Measurements from ENCODE around the gene PDE3A.
"Not testable (repeated sequence)": the region's sequence is repeated elsewhere in the genome, so short reads cannot be mapped to it uniquely, and the experiment has no call there.

PDE3A gene

DNA sequence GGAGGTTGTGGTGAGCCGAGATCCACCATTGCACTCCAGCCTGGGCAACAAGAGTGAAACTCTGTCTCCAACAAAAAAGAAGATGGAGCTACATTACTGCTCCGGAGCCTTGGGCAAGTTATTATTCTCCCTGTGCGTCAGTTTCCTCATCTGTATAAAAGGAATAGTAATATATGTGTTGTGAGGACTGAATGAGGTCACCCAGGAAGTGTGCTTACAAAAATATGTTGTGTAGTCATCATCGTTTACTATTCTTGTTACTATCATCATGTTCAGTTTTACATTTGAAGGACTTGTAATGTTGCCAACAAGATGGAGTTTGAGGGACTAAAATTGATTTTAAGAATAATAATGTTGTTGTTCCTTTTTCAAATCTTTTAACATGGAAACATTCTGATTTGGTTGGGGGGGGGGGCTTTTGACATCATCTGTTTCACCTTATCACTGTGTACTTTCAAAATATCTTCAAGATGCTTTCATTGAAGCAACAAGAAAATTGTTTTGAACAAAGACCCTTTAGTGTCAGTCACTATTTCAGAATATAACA, 156.8 kb downstream of the PDE3A start:
- H3K27ac ChIP-seq (ENCODE audit: low read length): no peak overlapping the region
- H3K4me1 ChIP-seq (ENCODE audit: control insufficient read depth, low read depth, low read length): peaks cover 10% of the 10 kb centered on the region
- no peaks in the 10 kb centered on the region for H3K9me3 ChIP-seq (ENCODE audit: control insufficient read depth, low read depth, low read length)
- no peak overlapping the region for H3K4me3 ChIP-seq (ENCODE audit: low read length)
- H3K36me3 ChIP-seq (ENCODE audit: control insufficient read depth, low read depth, low read length): no peaks in the 10 kb centered on the region
- no peaks in the 10 kb centered on the region for H3K27me3 ChIP-seq (ENCODE audit: control insufficient read depth, insufficient read depth, low read length)
- H3K9ac ChIP-seq (ENCODE audit: low read length): no peak overlapping the region

DNA sequence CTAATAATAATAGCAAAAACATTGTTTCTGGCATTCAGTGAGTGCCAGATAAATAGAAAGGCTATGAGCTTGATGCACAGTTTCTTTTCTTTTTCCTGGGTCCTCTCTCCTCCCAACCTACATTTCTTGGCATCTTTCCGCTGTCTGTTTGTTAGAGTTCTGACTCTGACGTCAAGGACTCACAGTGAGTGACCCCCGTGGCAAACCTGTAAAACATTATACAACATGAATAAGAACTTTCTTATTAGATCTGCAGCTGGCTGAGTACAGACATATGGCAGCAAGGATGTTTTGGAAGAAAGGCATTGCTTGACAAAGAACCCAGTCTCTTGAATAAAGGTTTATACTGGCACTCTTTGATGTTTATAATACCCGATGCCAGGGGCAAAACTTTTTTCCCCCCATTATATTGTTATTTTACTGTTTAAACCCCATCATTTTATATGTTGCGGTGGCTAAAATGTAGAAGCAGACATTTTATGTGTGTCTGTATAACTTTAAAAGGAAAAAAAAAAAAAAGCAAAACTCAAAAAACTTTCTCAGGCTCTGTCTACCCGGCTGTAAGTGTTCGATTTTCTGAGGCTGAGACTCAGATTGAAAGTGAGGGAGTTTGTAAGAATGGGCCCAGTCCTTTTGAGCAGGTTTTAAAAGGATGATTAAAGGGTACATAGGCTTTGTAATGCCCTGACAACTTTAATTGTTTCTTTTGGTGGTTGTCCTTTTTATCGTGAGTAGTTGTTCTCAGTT, 159.3 kb downstream of the PDE3A start:
- no peak overlapping the region for H3K9ac ChIP-seq (ENCODE audit: low read length)
- no peak overlapping the region for H3K27ac ChIP-seq (ENCODE audit: low read length)
- H3K4me3 ChIP-seq (ENCODE audit: low read length): no peak overlapping the region
- no peaks in the 10 kb centered on the region for H3K36me3 ChIP-seq (ENCODE audit: control insufficient read depth, low read depth, low read length)
- no peaks in the 10 kb centered on the region for H3K27me3 ChIP-seq (ENCODE audit: control insufficient read depth, insufficient read depth, low read length)
- H3K4me1 ChIP-seq (ENCODE audit: control insufficient read depth, low read depth, low read length): peaks cover 10% of the 10 kb centered on the region
- no peaks in the 10 kb centered on the region for H3K9me3 ChIP-seq (ENCODE audit: control insufficient read depth, low read depth, low read length)

DNA sequence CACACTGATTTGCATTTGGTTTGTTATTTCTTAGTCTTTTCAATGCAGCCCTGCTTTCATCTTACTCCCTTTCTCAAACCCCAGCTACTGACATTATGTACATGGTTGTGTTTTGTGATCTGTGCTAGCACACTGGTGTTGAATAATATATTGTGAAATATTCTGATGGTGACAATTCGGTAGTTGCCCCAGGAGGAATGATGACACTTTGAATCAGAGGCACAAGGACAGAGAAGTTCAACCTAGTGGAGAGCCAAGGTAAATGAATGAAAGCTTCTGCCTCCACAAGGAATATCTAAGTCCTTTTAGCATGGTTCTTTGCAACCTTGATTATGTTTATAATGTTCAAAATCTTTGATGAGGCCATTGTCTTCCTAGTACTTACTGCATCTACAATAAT, 159.9 kb downstream of the PDE3A start:
- Histone ChIP-seq H3K9me3 (ENCODE audit: control insufficient read depth, low read depth, low read length) (no peaks in the 10 kb centered on the region), H3K27ac (ENCODE audit: low read length) (no peak overlapping the region), H3K9ac (ENCODE audit: low read length) (no peak overlapping the region), H3K27me3 (ENCODE audit: control insufficient read depth, insufficient read depth, low read length) (no peaks in the 10 kb centered on the region), H3K4me1 (ENCODE audit: control insufficient read depth, low read depth, low read length) (peaks cover 10% of the 10 kb centered on the region), H3K36me3 (ENCODE audit: control insufficient read depth, low read depth, low read length) (no peaks in the 10 kb centered on the region), H3K4me3 (ENCODE audit: low read length) (no peak overlapping the region)

DNA sequence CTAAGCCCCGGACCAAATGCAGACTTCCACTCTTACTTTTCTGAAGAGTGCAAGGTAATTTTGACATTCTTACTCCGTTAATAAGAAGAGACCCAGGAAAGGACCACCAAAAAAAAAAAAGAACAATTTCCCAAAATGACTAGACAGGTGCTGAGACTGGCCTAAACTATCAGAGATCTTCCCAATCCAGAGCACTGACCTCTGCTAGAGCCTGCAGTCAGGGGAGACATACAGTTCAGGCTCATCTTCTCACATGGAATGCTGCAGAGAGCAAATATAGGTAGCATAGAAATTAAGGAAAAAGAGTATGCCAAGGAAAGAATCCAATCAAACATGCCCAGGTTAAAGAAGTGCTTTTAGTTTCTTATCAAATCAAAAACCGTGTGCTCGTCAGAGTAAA, 177.9 kb downstream of the PDE3A start:
- Histone ChIP-seq H3K4me1 (ENCODE audit: control insufficient read depth, low read depth, low read length) (no peaks in the 10 kb centered on the region), H3K27ac (ENCODE audit: low read length) (no peak overlapping the region), H3K9ac (ENCODE audit: low read length) (no peak overlapping the region)

DNA sequence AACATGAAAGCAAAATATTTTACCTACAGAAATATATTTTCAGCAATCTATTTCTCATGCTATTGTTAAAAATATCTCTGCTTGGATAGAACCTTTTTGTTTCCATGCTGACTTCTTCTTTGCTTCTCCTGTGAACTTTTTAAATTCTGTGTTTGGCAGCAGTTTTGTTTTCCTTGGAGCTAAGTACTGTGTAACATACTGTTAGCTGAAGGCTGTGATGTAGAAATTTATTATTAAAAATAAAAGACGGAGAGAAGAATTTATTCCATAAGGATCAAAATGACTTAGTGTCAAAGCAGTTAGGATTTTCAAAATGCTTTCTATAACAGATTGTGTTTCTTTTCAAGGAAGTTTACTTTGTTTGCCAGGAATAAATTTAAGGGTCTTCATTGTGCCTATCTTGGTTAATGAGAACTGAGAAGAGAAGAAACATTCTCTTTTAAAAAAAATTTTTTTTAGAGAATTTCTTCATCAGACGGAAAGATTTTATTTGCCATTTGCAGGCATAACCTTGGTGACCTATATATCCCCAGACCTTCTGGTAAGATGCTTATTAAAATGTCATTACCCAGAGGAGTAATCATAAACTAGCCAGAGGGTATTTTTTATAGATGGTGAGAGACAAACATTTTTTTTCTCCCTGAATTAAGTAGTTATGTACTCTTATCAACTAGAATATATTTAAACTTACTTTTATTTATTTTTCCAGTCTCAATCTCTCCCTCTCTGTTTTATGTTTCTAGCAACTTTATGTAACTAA, 179.7 kb downstream of the PDE3A start:
- Histone ChIP-seq H3K4me1 (ENCODE audit: control insufficient read depth, low read depth, low read length) (no peaks in the 10 kb centered on the region), H3K9ac (ENCODE audit: low read length) (no peak overlapping the region), H3K4me3 (ENCODE audit: low read length) (no peak overlapping the region), H3K27me3 (ENCODE audit: control insufficient read depth, insufficient read depth, low read length) (no peaks in the 10 kb centered on the region), H3K27ac (ENCODE audit: low read length) (no peak overlapping the region), H3K9me3 (ENCODE audit: control insufficient read depth, low read depth, low read length) (no peaks in the 10 kb centered on the region), H3K36me3 (ENCODE audit: control insufficient read depth, low read depth, low read length) (no peaks in the 10 kb centered on the region)

More for the DNA sequence above, 177.9 kb downstream of the PDE3A start:
- Histone ChIP-seq H3K36me3 (ENCODE audit: control insufficient read depth, low read depth, low read length) (no peaks in the 10 kb centered on the region), H3K27me3 (ENCODE audit: control insufficient read depth, insufficient read depth, low read length) (no peaks in the 10 kb centered on the region), H3K9me3 (ENCODE audit: control insufficient read depth, low read depth, low read length) (no peaks in the 10 kb centered on the region), H3K4me3 (ENCODE audit: low read length) (no peak overlapping the region)

DNA sequence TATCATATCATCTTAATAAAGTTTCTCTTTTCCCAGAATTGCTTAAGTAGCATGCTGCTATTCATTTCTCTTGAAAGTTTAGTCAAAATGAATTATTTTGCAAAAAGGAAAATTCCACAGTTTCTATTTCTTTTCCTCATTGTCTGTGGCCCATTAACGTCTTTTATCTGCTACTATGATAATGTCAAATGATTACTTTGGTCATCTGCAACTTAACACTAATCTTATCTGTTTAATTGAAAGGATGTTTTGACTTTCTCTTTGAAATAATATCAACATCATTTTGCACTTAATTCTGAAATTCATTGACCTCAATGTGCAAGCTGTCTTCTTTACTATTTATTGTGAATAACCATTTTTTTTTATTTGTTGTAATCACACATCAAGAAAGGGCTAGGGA, 180.3 kb downstream of the PDE3A start:
- Histone ChIP-seq H3K4me1 (ENCODE audit: control insufficient read depth, low read depth, low read length) (no peaks in the 10 kb centered on the region), H3K9ac (ENCODE audit: low read length) (no peak overlapping the region), H3K27ac (ENCODE audit: low read length) (no peak overlapping the region), H3K4me3 (ENCODE audit: low read length) (no peak overlapping the region), H3K9me3 (ENCODE audit: control insufficient read depth, low read depth, low read length) (no peaks in the 10 kb centered on the region), H3K27me3 (ENCODE audit: control insufficient read depth, insufficient read depth, low read length) (no peaks in the 10 kb centered on the region), H3K36me3 (ENCODE audit: control insufficient read depth, low read depth, low read length) (no peaks in the 10 kb centered on the region)

DNA sequence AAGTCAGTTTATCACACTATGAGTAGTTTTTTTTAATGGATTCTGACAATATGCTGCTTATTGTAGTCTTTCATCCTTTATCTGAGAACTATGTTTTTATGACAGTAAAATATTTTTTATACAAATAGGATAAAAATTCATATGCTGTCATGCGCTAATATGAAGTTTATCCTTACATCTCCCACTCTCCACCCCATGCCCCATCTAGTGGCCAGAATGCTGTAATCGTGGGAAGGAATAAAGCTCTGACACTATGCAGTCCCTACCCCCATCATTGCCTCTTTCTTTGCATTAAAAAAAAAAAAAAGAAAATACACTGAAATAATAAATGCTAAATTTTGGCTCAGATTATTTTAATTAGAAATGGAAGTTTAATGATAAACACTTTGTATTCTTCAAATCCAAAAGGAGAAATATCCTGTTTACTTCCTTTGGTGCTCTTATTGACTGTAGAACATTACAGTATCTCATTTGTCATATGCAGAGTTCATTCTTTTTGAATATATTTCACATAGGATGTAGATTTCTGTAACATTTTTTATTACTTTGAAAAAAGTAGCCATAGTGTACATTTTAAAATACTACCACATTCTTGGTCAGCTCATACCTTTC, 180.9 kb downstream of the PDE3A start:
- no peak overlapping the region for H3K4me3 ChIP-seq (ENCODE audit: low read length)
- no peaks in the 10 kb centered on the region for H3K9me3 ChIP-seq (ENCODE audit: control insufficient read depth, low read depth, low read length)
- no peaks in the 10 kb centered on the region for H3K4me1 ChIP-seq (ENCODE audit: control insufficient read depth, low read depth, low read length)
- H3K36me3 ChIP-seq (ENCODE audit: control insufficient read depth, low read depth, low read length): no peaks in the 10 kb centered on the region
- no peaks in the 10 kb centered on the region for H3K27me3 ChIP-seq (ENCODE audit: control insufficient read depth, insufficient read depth, low read length)
- H3K27ac ChIP-seq (ENCODE audit: low read length): no peak overlapping the region
- no peak overlapping the region for H3K9ac ChIP-seq (ENCODE audit: low read length)

DNA sequence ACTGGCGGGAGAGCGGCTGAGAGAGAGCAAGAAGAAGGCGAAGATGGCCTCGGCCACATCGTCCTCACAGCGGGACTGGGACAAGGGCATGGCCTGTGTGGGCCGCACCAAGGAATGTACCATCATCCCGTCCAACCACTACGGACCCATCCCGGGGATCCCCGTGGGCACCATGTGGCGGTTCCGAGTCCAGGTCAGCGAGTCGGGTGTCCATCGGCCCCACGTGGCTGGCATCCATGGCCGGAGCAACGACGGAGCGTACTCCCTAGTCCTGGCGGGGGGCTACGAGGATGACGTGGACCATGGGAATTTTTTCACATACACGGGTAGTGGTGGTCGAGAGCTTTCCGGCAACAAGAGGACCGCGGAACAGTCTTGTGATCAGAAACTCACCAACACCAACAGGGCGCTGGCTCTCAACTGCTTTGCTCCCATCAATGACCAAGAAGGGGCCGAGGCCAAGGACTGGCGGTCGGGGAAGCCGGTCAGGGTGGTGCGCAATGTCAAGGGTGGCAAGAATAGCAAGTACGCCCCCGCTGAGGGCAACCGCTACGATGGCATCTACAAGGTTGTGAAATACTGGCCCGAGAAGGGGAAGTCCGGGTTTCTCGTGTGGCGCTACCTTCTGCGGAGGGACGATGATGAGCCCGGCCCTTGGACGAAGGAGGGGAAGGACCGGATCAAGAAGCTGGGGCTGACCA, 183.6 kb downstream of the PDE3A start:
- H3K9ac ChIP-seq (ENCODE audit: low read length); H3K36me3 ChIP-seq (ENCODE audit: control insufficient read depth, low read depth, low read length); H3K27ac ChIP-seq (ENCODE audit: low read length); H3K4me3 ChIP-seq (ENCODE audit: low read length); H3K4me1 ChIP-seq (ENCODE audit: control insufficient read depth, low read depth, low read length); H3K27me3 ChIP-seq (ENCODE audit: control insufficient read depth, insufficient read depth, low read length); H3K9me3 ChIP-seq (ENCODE audit: control insufficient read depth, low read depth, low read length): not testable (repeated sequence)

DNA sequence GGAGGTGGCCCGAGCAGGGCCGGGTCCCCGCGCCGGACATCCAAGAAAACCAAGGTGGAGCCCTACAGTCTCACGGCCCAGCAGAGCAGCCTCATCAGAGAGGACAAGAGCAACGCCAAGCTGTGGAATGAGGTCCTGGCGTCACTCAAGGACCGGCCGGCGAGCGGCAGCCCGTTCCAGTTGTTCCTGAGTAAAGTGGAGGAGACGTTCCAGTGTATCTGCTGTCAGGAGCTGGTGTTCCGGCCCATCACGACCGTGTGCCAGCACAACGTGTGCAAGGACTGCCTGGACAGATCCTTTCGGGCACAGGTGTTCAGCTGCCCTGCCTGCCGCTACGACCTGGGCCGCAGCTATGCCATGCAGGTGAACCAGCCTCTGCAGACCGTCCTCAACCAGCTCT, 184.2 kb downstream of the PDE3A start:
- not testable (repeated sequence) for H3K9me3 ChIP-seq (ENCODE audit: control insufficient read depth, low read depth, low read length); H3K9ac ChIP-seq (ENCODE audit: low read length); H3K36me3 ChIP-seq (ENCODE audit: control insufficient read depth, low read depth, low read length); H3K4me3 ChIP-seq (ENCODE audit: low read length); H3K27me3 ChIP-seq (ENCODE audit: control insufficient read depth, insufficient read depth, low read length); H3K4me1 ChIP-seq (ENCODE audit: control insufficient read depth, low read depth, low read length); H3K27ac ChIP-seq (ENCODE audit: low read length)

DNA sequence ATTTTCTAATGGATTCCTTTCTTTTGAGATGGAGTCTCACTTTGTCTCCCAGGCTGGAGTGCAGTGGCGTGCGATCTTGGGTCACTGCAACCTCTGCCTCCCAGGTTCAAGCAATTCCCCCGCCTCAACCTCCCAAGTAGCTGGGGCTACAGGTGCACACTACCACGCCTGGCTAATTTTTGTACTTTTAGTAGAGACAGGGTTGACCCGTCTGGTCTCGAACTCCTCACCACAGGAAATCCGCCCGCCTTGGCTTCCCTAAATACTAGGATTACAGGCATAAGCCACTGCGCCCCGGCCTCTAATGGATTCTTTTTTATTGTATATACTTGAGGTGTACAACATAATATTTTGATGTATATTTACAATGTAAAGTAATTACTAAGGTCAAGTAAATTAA, 186.7 kb downstream of the PDE3A start:
- H3K9ac ChIP-seq (ENCODE audit: low read length): no peak overlapping the region
- H3K27me3 ChIP-seq (ENCODE audit: control insufficient read depth, insufficient read depth, low read length): no peaks in the 10 kb centered on the region
- H3K36me3 ChIP-seq (ENCODE audit: control insufficient read depth, low read depth, low read length): no peaks in the 10 kb centered on the region
- H3K4me3 ChIP-seq (ENCODE audit: low read length): no peak overlapping the region
- H3K27ac ChIP-seq (ENCODE audit: low read length): no peak overlapping the region
- no peaks in the 10 kb centered on the region for H3K4me1 ChIP-seq (ENCODE audit: control insufficient read depth, low read depth, low read length)
- H3K9me3 ChIP-seq (ENCODE audit: control insufficient read depth, low read depth, low read length): no peaks in the 10 kb centered on the region

DNA sequence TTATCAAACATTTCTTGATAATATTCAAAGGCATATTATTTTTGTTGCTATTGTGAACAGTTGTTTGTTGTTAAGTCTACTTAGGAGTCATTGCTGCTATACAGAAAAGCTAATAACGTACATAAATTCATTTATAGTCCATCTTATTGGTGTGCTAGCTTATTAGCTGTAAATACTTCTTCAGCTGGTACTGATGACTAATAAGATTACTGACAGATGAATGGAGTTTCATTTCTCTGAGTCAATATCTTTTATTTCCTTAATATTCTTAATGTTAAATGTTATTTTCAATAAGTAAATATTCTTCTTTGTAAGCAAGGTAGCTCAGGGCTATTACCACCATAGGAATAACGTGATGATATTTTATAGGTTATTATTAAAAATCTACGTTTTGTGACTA, 187.4 kb downstream of the PDE3A start:
- H3K9me3 ChIP-seq (ENCODE audit: control insufficient read depth, low read depth, low read length): no peaks in the 10 kb centered on the region
- H3K4me1 ChIP-seq (ENCODE audit: control insufficient read depth, low read depth, low read length): no peaks in the 10 kb centered on the region
- H3K27ac ChIP-seq (ENCODE audit: low read length): no peak overlapping the region
- no peak overlapping the region for H3K4me3 ChIP-seq (ENCODE audit: low read length)
- no peaks in the 10 kb centered on the region for H3K27me3 ChIP-seq (ENCODE audit: control insufficient read depth, insufficient read depth, low read length)
- H3K36me3 ChIP-seq (ENCODE audit: control insufficient read depth, low read depth, low read length): no peaks in the 10 kb centered on the region
- no peak overlapping the region for H3K9ac ChIP-seq (ENCODE audit: low read length)
